ENCODE measurements around the gene TTYH3.

GRCh38 chr7:2586326-2587020 lies 45.3 kb upstream of the TTYH3 start:
- no peak for TF ChIP-seq CTCF (optimal IDR thresholded peaks at IDR 0.05 in 1 of 3, IDR thresholded peaks at IDR 0.05 in 1 of 3, conservative IDR thresholded peaks at IDR 0.05 in 1 of 3; ENCODE audit: extremely low read depth in 1 of 3, insufficient read depth in 2 of 3, low read length in 3 of 3)
- TF ChIP-seq EZH2 (IDR thresholded peaks at IDR 0.05; ENCODE audit: low read length): no peak
